Osteocyte (in vitro differentiated cells): ENCODE results near the gene RAMACL. TPM values are rescaled to one million over a fixed set of nuclear protein-coding genes. Genes with fewer than 3 reads are reported as not detected.

Experiments
- DNase-seq: peaks from one replicate; pipeline ENCODE4 v3.0.0; 2021; ENCODE audit warnings: mixed read lengths; ENCODE audit not compliant: unreplicated experiment; ENCODE audit errors: extremely low spot score
- H3K27ac Mint-ChIP-seq: one replicate; pipeline ENCODE4 v1.8.0; 2021; ENCODE audit warnings: mild to moderate bottlenecking, mixed read lengths; ENCODE audit not compliant: unreplicated experiment
- H3K27me3 Mint-ChIP-seq: one replicate; pipeline ENCODE4 v1.8.0; 2021; ENCODE audit warnings: mixed read lengths; ENCODE audit not compliant: unreplicated experiment
- H3K36me3 Mint-ChIP-seq: one replicate; pipeline ENCODE4 v1.8.0; 2021; ENCODE audit warnings: mixed read lengths; ENCODE audit not compliant: unreplicated experiment
- H3K4me1 Mint-ChIP-seq: one replicate; pipeline ENCODE4 v1.8.0; 2021; ENCODE audit warnings: mixed read lengths; ENCODE audit not compliant: unreplicated experiment
- H3K4me3 Mint-ChIP-seq: one replicate; pipeline ENCODE4 v1.8.0; 2021; ENCODE audit warnings: mild to moderate bottlenecking, moderate library complexity, mixed read lengths; ENCODE audit not compliant: unreplicated experiment
- H3K9me3 Mint-ChIP-seq: one replicate; pipeline ENCODE4 v1.8.0; 2021; ENCODE audit warnings: mixed read lengths; ENCODE audit not compliant: unreplicated experiment
- total RNA-seq: library from RNA; stranded (reverse); gene quantifications from 2 replicates; pipeline ENCODE4 v1.2.1, GENCODE V29; 2021
- TF ChIP-seq, protein P1 (sequence below): fragments of 200-600 bp; sonication (generic); IDR thresholded peaks from 2 replicates; pipeline ENCODE4 v1.5.0; 2021; ENCODE audit warnings: antibody characterized with exemption, mild to moderate bottlenecking, moderate library complexity

Gene RAMACL
- total RNA-seq, 1 donor from 2014 or later, result 3.6 TPM

DNA sequence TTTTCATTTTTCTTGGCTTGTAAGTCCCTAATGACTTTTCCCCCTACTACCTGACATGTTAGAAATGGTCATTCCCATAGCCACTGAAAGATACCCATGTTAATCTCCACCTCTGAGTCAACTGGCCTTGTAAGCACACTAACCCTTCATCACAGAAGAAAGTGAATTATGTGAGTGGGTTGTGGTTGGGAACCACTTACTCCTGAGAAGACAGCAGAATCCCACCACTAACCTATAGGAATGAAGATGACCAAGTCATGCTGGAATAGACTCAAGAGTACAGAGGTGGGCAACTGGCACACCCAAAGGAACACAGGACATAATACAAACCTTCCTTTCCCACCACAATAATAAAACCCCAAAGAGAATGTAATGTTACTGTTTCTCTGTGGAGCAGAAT, 30.1 kb downstream of the RAMACL start:
- no peaks in the 10 kb centered on the region for H3K27me3 Mint-ChIP-seq
- DNase-seq, result no peak
- TF ChIP-seq, protein P1, sequence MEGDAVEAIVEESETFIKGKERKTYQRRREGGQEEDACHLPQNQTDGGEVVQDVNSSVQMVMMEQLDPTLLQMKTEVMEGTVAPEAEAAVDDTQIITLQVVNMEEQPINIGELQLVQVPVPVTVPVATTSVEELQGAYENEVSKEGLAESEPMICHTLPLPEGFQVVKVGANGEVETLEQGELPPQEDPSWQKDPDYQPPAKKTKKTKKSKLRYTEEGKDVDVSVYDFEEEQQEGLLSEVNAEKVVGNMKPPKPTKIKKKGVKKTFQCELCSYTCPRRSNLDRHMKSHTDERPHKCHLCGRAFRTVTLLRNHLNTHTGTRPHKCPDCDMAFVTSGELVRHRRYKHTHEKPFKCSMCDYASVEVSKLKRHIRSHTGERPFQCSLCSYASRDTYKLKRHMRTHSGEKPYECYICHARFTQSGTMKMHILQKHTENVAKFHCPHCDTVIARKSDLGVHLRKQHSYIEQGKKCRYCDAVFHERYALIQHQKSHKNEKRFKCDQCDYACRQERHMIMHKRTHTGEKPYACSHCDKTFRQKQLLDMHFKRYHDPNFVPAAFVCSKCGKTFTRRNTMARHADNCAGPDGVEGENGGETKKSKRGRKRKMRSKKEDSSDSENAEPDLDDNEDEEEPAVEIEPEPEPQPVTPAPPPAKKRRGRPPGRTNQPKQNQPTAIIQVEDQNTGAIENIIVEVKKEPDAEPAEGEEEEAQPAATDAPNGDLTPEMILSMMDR, result no peak
- peaks cover 50% of the 10 kb centered on the region for H3K4me1 Mint-ChIP-seq
- H3K9me3 Mint-ChIP-seq, result peaks cover 25% of the 10 kb centered on the region
- peaks cover 26% of the 10 kb centered on the region for H3K36me3 Mint-ChIP-seq
- peak overlapping the region; percentile 88 for H3K27ac Mint-ChIP-seq
- no peak overlapping the region for H3K4me3 Mint-ChIP-seq

DNA sequence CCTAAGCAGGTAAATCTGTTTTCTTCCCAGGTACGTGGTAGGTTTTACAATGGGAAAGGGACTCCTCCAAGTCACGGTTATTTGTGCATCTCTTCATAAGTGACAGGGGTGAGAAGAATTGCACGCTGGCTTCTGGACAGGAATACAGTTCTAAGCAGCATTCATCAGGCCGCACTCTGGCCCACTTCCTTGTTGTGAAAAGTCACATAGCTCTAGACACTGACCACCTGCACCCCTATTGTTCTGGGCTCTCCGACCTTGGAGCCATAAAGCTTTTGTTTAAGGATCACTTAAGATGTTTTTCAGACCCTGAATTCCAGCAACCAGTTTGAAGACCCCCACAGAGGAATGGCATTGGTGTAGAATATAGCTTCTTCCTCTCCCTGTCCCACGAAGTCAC, 31.4 kb downstream of the RAMACL start:
- TF ChIP-seq, protein P1, result no peak
- peaks cover 50% of the 10 kb centered on the region for H3K4me1 Mint-ChIP-seq

DNA sequence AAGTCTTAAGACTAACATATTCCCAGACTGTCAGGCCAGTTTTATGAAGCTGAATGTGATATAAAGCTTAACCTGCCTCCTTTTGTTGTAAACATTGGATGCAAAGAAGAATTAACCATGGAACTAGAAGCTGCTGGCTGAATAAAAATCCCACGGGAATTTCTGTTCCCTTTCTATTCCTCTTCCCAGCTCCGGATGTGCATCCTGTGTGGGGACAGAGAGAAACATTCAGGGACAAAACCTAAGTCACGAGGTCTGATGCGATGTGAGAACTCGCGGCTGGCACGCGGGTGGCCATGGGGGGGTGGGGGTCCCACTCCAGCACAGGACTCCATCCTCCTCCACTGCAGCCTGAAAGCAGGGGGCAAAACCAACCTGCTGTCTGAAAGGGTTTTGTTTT, 32.2 kb downstream of the RAMACL start:
- no peak for DNase-seq
- H3K27ac Mint-ChIP-seq, result peak overlapping the region; percentile 88
- no peaks in the 10 kb centered on the region for H3K27me3 Mint-ChIP-seq
- TF ChIP-seq, protein P1, result no peak
- H3K4me3 Mint-ChIP-seq, result no peak overlapping the region
- H3K36me3 Mint-ChIP-seq, result peaks cover 19% of the 10 kb centered on the region
- peaks cover 50% of the 10 kb centered on the region for H3K4me1 Mint-ChIP-seq
- H3K9me3 Mint-ChIP-seq, result peaks cover 15% of the 10 kb centered on the region

More for the DNA sequence above, 31.4 kb downstream of the RAMACL start:
- no peak for DNase-seq
- H3K4me3 Mint-ChIP-seq, result no peak overlapping the region
- peaks cover 22% of the 10 kb centered on the region for H3K9me3 Mint-ChIP-seq
- peak overlapping the region; percentile 88 for H3K27ac Mint-ChIP-seq
- H3K27me3 Mint-ChIP-seq, result no peaks in the 10 kb centered on the region
- peaks cover 23% of the 10 kb centered on the region for H3K36me3 Mint-ChIP-seq

DNA sequence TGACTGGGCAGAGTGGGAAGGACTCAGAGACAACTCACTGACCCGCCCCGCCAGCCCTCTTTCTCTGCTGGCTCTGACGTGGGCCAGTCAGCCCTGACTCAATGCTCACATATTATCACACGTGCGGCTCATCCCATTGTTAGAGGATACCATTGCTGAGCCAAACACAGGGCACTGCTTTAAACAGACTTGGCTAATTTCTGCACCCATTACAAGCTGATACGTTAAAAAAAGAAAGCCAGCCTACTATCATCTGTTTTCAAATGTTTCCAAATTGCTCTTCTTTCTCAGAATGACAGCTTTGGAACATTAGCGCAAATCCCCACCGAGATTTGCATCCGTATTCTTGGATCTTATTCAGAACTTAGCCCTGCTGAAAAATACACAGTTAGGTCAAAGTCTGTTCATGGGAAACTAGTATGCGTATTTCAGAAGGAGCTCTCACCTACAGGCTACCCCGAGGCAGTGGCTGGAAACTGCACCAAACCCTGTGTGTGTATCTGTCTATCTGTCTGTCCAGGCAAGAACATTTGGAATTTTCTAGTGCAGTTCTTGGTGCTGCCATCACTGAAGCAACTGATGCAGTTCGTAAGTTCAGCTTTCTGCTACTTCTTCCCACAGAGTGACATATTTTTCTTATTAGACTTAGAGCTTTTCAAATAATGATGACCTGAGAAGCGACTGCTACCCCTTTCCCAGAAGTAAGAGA, 32.8 kb downstream of the RAMACL start:
- peaks cover 18% of the 10 kb centered on the region for H3K36me3 Mint-ChIP-seq
- DNase-seq, result no peak
- H3K27ac Mint-ChIP-seq, result peak overlapping the region; percentile 88
- H3K27me3 Mint-ChIP-seq, result no peaks in the 10 kb centered on the region
- H3K4me3 Mint-ChIP-seq, result no peak overlapping the region
- TF ChIP-seq, protein P1, result no peak
- peaks cover 10% of the 10 kb centered on the region for H3K9me3 Mint-ChIP-seq
- H3K4me1 Mint-ChIP-seq, result peaks cover 50% of the 10 kb centered on the region

DNA sequence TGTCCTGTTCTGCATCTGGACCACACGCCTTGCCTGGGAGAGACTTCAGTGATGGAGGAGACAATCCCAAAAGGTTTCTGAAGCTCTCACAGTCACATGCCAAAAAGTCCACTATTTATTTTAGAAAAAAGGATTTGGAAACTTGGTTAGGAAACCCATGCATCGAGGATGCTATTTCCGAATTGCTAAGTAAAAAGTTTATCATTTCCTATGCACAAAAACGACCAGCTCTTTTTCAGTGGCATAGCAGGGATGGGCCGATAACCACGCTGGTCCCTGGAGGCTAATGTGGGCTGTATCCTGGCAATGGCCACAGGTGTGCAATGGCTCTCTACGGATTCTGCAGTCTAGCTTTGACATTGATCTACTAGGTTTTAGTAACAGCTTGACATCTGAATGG, 33.9 kb downstream of the RAMACL start:
- H3K4me1 Mint-ChIP-seq, result peaks cover 50% of the 10 kb centered on the region

More for the DNA sequence above, 33.9 kb downstream of the RAMACL start:
- no peaks in the 10 kb centered on the region for H3K27me3 Mint-ChIP-seq
- TF ChIP-seq, protein P1, result no peak
- H3K4me3 Mint-ChIP-seq, result no peak overlapping the region
- no peak overlapping the region for H3K27ac Mint-ChIP-seq
- no peak for DNase-seq
- peaks cover 21% of the 10 kb centered on the region for H3K36me3 Mint-ChIP-seq
- peaks cover 6% of the 10 kb centered on the region for H3K9me3 Mint-ChIP-seq
